ENCODE measurements around the gene KCNMA1. TPM values are rescaled to one million over a fixed set of nuclear protein-coding genes. Genes with fewer than 3 reads are reported as not detected.
A peak's percentile ranks its signal among the peaks of the same experiment; 100 is the strongest.

The KCNMA1 gene
- total RNA-seq, 1 experiment from 2014 or later = 20.7 TPM

GRCh38 chr10:77289027-77289501 is 348.5 kb downstream of the KCNMA1 start:
- intact Hi-C loops (cut with micrococcal nuclease; ENCODE audit: unreplicated experiment) = loop anchor here (2.0 to 5.0 kb wide), 3 partner anchors 102 to 947 kb away; no protein-coding TSS in a partner anchor
- H3K27ac Mint-ChIP-seq (ENCODE audit: unreplicated experiment) = peak overlapping the region; percentile 84
- no peak for TF ChIP-seq CTCF (IDR thresholded peaks at IDR 0.05; ENCODE audit: insufficient read depth in 1 of 2, low read depth in 1 of 2, low read length in 1 of 2, severe bottlenecking in 1 of 2, unreplicated experiment in 1 of 2)
- no peak overlapping the region for H3K4me3 Mint-ChIP-seq (ENCODE audit: unreplicated experiment)
- peak in 1 of 2 experiments; percentile 50 for DNase-seq
- H3K27me3 ChIP-seq (replicated peaks; ENCODE audit: control insufficient read depth, insufficient read depth, low read length) = no peaks in the 10 kb centered on the region
- peaks cover 93% of the 10 kb centered on the region for H3K4me1 ChIP-seq
- no TSS peak for BruUV-seq (replicated peaks)
- no peak overlapping the region for H3K4me3 ChIP-seq (ENCODE audit: low read depth, low read length)
- peaks cover 63% of the 10 kb centered on the region for H3K4me1 Mint-ChIP-seq (ENCODE audit: low read depth, unreplicated experiment)
- H3K27me3 Mint-ChIP-seq (ENCODE audit: insufficient read depth, unreplicated experiment) = no peaks in the 10 kb centered on the region
- ChIA-PET CTCF (interaction anchor here (1.1 kb wide), 1 partner anchor 23 kb away, joined by 3 read pairs; no protein-coding TSS in a partner anchor), POLR2A (no interaction called here)
- no peaks in the 10 kb centered on the region for H3K9me3 ChIP-seq
- no peaks in the 10 kb centered on the region for H3K36me3 ChIP-seq (ENCODE audit: control insufficient read depth, insufficient read depth, low read length)
- H3K36me3 Mint-ChIP-seq (ENCODE audit: insufficient read depth, unreplicated experiment) = peaks cover 9% of the 10 kb centered on the region
- peaks cover 1% of the 10 kb centered on the region for H3K9me3 Mint-ChIP-seq (ENCODE audit: unreplicated experiment)

GRCh38 chr10:77287647-77288120 is 349.9 kb downstream of the KCNMA1 start:
- CTCF ChIA-PET = interaction anchor here (0.6 to 1.4 kb wide), 11 partner anchors 9 to 122 kb away, joined by 3 to 8 read pairs (median 3); no protein-coding TSS in a partner anchor
- H3K27me3 Mint-ChIP-seq (ENCODE audit: insufficient read depth, unreplicated experiment) = no peaks in the 10 kb centered on the region

More at GRCh38 chr10:77287647-77288120, 349.9 kb downstream of the KCNMA1 start:
- no peak for TF ChIP-seq CTCF (IDR thresholded peaks at IDR 0.05; ENCODE audit: insufficient read depth in 1 of 2, low read depth in 1 of 2, low read length in 1 of 2, severe bottlenecking in 1 of 2, unreplicated experiment in 1 of 2)
- Histone ChIP-seq H3K36me3 (ENCODE audit: control insufficient read depth, insufficient read depth, low read length) (no peaks in the 10 kb centered on the region), H3K4me3 (ENCODE audit: low read depth, low read length) (no peak overlapping the region), H3K9me3 (no peaks in the 10 kb centered on the region), H3K27me3 (replicated peaks; ENCODE audit: control insufficient read depth, insufficient read depth, low read length) (no peaks in the 10 kb centered on the region), H3K4me1 (peaks cover 93% of the 10 kb centered on the region)
- DNase-seq = peak; percentile 90 to 92
- Mint-ChIP-seq H3K36me3 (ENCODE audit: insufficient read depth, unreplicated experiment) (peaks cover 15% of the 10 kb centered on the region), H3K9me3 (ENCODE audit: unreplicated experiment) (peaks cover 11% of the 10 kb centered on the region), H3K4me1 (ENCODE audit: low read depth, unreplicated experiment) (peaks cover 60% of the 10 kb centered on the region), H3K27ac (ENCODE audit: unreplicated experiment) (peak overlapping the region; percentile 44), H3K4me3 (ENCODE audit: unreplicated experiment) (peak overlapping the region; percentile 10)
- BruUV-seq (replicated peaks) = no TSS peak
- intact Hi-C loops (cut with micrococcal nuclease; ENCODE audit: unreplicated experiment) = loop anchor here (1.0 to 5.0 kb wide), 10 partner anchors 15 to 945 kb away; no protein-coding TSS in a partner anchor
- POLR2A ChIA-PET = interaction anchor here (1.5 kb wide), 1 partner anchor 9 kb away, joined by 5 read pairs; no protein-coding TSS in a partner anchor
